ENCODE results near the gene AACS. TPM values are rescaled to one million over a fixed set of nuclear protein-coding genes. Genes with fewer than 3 reads are reported as not detected.

The AACS gene
- total RNA-seq, 1 donor from 2014 or later = 31.3 TPM

DNA sequence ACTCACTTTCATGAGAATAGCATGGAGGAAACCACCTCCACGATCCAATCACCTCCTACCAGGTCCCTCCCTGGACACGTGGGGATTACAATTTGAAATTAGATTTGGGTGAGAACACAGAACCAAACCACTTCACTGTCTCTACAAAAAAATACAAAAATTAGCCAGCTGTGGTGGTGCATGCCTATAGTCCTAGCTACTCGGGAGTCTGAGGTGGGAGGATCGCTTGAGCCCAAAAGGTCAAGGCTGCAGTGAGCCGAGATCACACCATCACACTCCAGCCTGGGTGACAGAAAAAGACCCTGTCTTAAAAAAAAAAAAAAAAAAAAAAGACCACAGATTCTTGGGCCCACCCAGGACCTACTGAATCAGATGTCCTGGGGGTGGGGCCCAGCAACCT, 43.5 kb upstream of the AACS start:
- no peak for ATAC-seq
- no peak overlapping the region for H3K4me3 ChIP-seq
- no peaks in the 10 kb centered on the region for H3K4me1 ChIP-seq
- H3K27me3 ChIP-seq = no peaks in the 10 kb centered on the region
- TF ChIP-seq CTCF (IDR thresholded peaks at IDR 0.05) = no peak
- DNase-seq = no peak
- intact Hi-C loops (cut with DNase I) = no loop called here
- no peaks in the 10 kb centered on the region for H3K9me3 ChIP-seq
- no peaks in the 10 kb centered on the region for H3K36me3 ChIP-seq
- H3K27ac ChIP-seq = no peak overlapping the region

- Histone ChIP-seq H3K4me3 (no peak overlapping the region), H3K27ac (no peak overlapping the region), H3K4me1 (no peaks in the 10 kb centered on the region), H3K36me3 (no peaks in the 10 kb centered on the region), H3K27me3 (no peaks in the 10 kb centered on the region), H3K9me3 (no peaks in the 10 kb centered on the region)
- ATAC-seq (no peak), DNase-seq (no peak)
- TF ChIP-seq CTCF (IDR thresholded peaks at IDR 0.05) = no peak
- intact Hi-C loops (cut with DNase I) = no loop called here
Measured at GRCh38 chr12:125023065-125023464, 42.2 kb upstream of the AACS start.

GRCh38 chr12:125024949-125025563, 40.2 kb upstream of the AACS start:
- peak; percentile 41 for DNase-seq

DNA sequence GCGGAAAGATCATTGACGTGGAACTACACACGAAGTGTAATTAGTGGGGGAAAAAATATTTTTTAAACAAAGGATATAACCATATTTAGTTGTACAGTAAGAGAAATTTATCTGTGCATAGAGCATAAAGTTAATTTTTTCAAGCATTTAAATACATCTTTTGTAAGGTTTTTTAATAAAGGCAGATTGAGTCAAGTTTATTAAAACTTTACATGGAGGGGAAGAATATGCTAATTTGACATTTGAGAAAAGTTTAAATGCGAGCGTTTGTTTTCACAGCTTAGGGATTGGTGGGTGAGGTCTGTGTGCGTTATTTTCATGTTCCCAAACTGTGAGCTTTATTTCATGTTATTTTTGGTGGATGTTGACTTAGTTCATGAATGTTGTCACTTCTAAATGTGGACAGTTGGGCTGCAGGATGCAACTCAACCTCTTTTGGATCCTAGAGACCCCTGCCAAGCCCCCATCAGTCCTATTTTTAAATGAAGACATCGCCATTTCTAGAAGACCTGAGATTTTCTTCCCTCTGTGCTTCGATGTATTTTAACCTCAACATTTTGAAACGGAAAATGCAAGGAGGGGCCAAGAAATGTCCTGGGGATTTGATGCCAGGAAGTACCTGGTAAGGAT, 39.5 kb upstream of the AACS start:
- H3K4me1 ChIP-seq = no peaks in the 10 kb centered on the region
- no peak overlapping the region for H3K27ac ChIP-seq
- no peak for TF ChIP-seq CTCF (IDR thresholded peaks at IDR 0.05)
- intact Hi-C loops (cut with DNase I) = no loop called here
- DNase-seq (no peak), ATAC-seq (no peak)
- no peak overlapping the region for H3K4me3 ChIP-seq
- H3K27me3 ChIP-seq = no peaks in the 10 kb centered on the region
- H3K36me3 ChIP-seq = no peaks in the 10 kb centered on the region
- H3K9me3 ChIP-seq = no peaks in the 10 kb centered on the region

More at GRCh38 chr12:125024949-125025563, 40.2 kb upstream of the AACS start:
- no peak for ATAC-seq
- H3K27ac ChIP-seq = no peak overlapping the region
- H3K4me3 ChIP-seq = no peak overlapping the region
- H3K27me3 ChIP-seq = no peaks in the 10 kb centered on the region
- no peaks in the 10 kb centered on the region for H3K36me3 ChIP-seq
- no peak for TF ChIP-seq CTCF (IDR thresholded peaks at IDR 0.05)
- no peaks in the 10 kb centered on the region for H3K4me1 ChIP-seq
- no peaks in the 10 kb centered on the region for H3K9me3 ChIP-seq
- intact Hi-C loops (cut with DNase I) = no loop called here

- no peak overlapping the region for H3K27ac ChIP-seq
- no peak for TF ChIP-seq CTCF (IDR thresholded peaks at IDR 0.05)
- H3K4me1 ChIP-seq = no peaks in the 10 kb centered on the region
- intact Hi-C loops (cut with DNase I) = no loop called here
- DNase-seq (no peak), ATAC-seq (no peak)
- no peaks in the 10 kb centered on the region for H3K36me3 ChIP-seq
- no peak overlapping the region for H3K4me3 ChIP-seq
- H3K27me3 ChIP-seq = no peaks in the 10 kb centered on the region
- no peaks in the 10 kb centered on the region for H3K9me3 ChIP-seq
Measured at GRCh38 chr12:125028106-125028505, 37.1 kb upstream of the AACS start.
